NCI-H1417 treated with DMSO at 0.1 percent for 48 hours (cell line): ENCODE measurements around the gene HOXC9.

Source experiments
- DNase-seq: peaks from one replicate; lab custom pipeline; 2025; lab: John Stamatoyannopoulos, UW

The HOXC9 gene

GRCh38 chr12:54000116-54001114 lies at the start of gene HOXC9:
TSS of gene HOXC9 (plus strand) at chr12:54000161. CDS start at chr12:54000189, 28 bp downstream.
- DNase-seq: no peak

- peak; percentile 7 for DNase-seq
Measured at GRCh38 chr12:53950437-53950773, 49.6 kb upstream of the HOXC9 start.

- no peak for DNase-seq
Measured at GRCh38 chr12:53950789-53951576, 49.0 kb upstream of the HOXC9 start.

GRCh38 chr12:53951577-53952334 lies 48.2 kb upstream of the HOXC9 start:
- DNase-seq: no peak

- no peak for DNase-seq
Measured at GRCh38 chr12:53952335-53952694, 47.6 kb upstream of the HOXC9 start.

GRCh38 chr12:53952871-53953734 lies 46.9 kb upstream of the HOXC9 start:
- no peak for DNase-seq

- no peak for DNase-seq
Measured at GRCh38 chr12:53953831-53954693, 45.9 kb upstream of the HOXC9 start.

GRCh38 chr12:53954694-53955035 lies 45.3 kb upstream of the HOXC9 start, which contains the start of gene HOXC12:
TSS of gene HOXC12 (plus strand) at chr12:53954903. CDS start at chr12:53954930, 27 bp downstream.
- DNase-seq: no peak

GRCh38 chr12:53955036-53955775 lies 44.8 kb upstream of the HOXC9 start:
- no peak for DNase-seq

- no peak for DNase-seq
Measured at GRCh38 chr12:53955776-53956250, 44.1 kb upstream of the HOXC9 start.

GRCh38 chr12:53956251-53956887 lies 43.6 kb upstream of the HOXC9 start:
- DNase-seq: no peak

- DNase-seq: no peak
Measured at GRCh38 chr12:53956914-53957536, 42.9 kb upstream of the HOXC9 start.

GRCh38 chr12:53958128-53958527 lies 41.8 kb upstream of the HOXC9 start:
- DNase-seq: no peak

GRCh38 chr12:53959314-53959713 lies 40.6 kb upstream of the HOXC9 start:
- DNase-seq: no peak

- no peak for DNase-seq
Measured at GRCh38 chr12:53960187-53961024, 39.6 kb upstream of the HOXC9 start.

GRCh38 chr12:53961025-53961761 lies 38.8 kb upstream of the HOXC9 start:
- DNase-seq: no peak

- no peak for DNase-seq
Measured at GRCh38 chr12:53963005-53963404, 37.0 kb upstream of the HOXC9 start.
